Hindlimb muscle (tissue), 1 donor: ENCODE data around the gene AMER2. TPM values are rescaled to one million over a fixed set of nuclear protein-coding genes. Genes with fewer than 3 reads are reported as not detected.

Experiments
- DNase-seq: peaks from one replicate; pipeline ENCODE4 v3.0.0-alpha.2; 2013
- polyA plus RNA-seq: library from polyadenylated mRNA; unstranded; fragments of 120-200 nt; gene quantifications from one replicate; pipeline ENCODE4 v1.2.1, GENCODE V29; 2013; ENCODE audit not compliant: insufficient read length

The AMER2 gene
- polyA plus RNA-seq, 1 donor, result 0.04 TPM

DNA sequence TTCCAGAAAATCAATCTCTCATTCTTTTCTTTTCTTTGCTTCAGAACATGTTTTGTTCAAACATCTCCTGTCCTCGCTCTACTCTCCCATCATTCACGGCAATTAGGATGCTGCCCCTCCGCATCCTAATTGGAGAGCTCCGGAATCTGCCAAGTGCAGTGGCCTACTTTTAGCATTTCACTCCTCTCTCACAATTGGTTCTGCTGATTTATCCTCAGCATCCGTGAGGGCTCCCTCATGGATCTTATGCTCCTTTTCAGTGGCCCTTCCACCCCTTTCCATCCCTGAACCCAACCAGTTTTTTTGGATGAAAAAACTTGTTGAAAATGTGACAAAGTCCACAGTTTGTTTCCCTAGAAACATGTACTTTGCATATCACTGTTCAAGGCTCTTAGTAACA, 22.4 kb downstream of the AMER2 start:
- no peak for DNase-seq

DNA sequence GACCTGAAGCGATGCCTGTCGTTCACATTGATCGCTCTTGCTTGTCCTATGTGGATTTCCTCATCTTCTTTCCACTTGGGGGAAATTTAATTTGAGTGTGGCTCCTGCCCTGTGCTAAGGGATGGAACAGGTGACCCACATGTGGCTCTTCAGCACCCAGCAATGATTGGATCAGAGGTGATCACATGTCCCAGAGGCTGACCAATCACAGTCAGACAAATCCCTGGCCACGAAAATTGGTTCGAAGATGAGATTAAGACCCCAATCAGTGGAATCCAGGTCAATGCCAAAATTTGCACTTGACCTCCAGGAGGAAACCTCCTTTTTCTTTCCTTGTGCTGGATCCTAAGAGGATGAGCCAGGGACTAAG, 23.7 kb downstream of the AMER2 start:
- no peak for DNase-seq

DNA sequence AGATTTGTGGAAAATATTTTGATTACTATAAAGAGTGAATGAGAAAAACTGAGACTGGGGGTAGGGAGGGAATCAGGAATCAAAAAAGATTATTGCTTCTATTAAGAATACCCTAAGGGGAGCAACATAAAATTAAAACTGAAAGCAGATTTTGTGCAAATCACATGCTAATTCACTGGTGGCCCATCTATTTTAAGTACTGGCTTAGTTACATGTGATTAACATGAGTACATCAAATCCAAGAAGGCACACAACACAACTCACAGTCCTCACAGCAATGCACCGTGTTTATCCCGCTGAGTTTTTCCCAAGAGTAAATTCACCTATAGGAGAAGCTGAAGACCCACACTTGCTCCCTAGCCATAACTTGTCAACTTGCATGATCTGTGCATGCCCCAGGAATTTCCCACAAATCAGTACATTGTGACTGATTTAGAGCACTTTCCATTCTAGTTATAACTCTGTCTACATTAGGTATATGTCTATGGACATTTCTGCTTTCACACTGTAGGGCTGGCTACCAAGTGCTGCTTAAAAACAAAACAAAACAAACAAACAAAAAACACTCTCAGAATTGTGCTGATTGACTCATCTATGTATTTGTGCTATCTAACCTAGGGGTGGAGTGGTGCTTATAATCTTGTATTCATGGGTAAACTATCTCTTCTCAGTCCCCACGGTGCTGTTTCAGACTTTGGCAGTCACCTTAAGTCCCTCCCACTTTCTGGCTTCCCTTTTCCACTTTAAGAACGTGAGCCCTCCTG, 24.3 kb downstream of the AMER2 start:
- no peak for DNase-seq

DNA sequence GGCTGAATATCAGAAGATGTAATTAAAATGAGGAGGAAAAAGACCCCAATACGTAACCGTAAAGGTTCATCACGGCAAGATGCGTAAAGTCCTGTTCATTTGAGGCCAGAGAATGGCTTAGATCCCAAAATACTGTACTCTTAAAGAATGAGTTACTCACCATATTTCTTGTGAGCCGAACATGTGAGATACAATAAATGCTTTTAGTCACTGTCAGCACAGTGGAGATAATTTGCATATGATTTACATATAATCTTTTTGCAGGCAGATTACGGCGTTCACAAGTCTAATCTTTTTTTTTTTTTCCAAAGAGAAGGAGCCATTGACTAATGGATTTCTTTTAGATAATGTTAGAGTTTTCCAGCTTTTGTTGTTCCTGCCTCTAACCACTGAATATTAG, 28.4 kb downstream of the AMER2 start:
- no peak for DNase-seq

DNA sequence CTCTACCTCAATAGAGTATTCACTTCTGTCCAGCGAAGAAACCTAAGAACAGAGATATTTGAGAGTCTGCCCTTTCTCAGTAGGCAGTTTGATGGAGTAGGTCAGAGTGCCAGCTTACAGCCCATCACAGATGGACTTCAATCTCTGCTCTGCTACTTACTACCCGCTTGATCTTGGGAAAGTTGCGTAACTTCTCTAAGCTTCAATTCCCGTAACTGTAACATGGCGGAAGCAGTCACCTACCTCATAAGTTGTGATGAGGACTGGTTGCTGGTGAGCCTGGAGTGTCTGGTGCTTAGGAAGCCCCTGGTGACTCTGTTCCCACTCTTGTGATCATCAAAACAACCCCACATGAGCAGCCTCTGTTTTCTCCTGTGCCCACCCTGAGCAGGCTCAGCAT, 31.0 kb downstream of the AMER2 start:
- DNase-seq, result no peak

DNA sequence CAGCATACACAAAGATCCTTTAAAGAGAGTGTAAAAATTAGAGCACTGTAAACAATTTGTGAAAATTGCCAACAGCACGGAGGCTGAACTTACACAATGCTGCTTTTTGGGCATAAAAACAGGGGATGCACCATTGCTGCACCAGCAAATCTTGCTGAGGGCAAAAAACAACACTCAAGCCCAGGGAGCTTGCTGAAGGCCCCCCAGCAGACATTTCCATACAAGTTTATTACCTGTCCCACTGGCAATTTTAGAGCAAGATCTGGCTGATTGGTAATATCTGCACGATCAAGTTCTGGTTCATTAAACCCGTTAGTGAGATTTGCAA, 34.3 kb downstream of the AMER2 start:
- no peak for DNase-seq

DNA sequence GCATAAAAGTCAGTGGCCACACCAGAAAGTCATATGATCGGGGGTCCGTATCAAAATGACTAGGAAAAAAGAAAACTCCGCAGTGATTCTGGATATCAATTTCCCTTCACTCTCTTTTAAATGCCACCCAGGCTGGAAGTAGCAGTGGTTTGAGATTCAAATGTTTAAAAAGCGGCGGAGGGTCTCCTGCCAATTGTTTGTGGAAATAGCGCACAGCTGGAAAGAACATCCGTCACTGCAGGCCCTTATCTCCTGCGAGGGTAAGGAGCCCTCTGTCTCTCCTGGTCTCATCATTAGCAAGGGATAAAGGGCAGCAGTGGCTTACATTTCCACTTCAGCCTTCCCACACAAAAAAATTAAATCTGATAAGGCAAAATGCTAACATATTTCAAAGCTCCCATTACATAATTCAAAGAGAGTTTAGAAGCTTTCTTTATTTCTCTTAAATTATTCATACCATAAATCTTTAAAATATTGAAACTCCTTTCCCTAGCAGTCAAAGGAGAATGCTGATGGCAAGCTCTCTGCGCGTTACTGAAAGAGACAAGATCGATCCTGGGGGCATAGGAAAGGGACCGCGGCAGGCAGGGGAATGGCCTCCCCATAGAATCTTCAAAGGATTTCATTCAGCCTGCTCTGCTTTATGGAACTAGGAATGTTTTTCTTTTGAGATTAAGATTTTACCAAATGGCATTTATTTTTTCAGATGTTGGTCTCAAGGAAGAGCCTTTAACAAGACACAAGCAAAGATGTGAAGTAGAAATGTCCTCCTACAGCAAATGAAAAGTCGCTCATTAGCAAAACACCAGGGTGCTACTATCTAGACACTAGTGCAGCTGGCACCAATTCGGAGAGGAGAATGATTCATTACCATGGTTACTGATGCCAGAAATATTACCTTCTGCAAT, 35.0 kb downstream of the AMER2 start:
- DNase-seq, result no peak

DNA sequence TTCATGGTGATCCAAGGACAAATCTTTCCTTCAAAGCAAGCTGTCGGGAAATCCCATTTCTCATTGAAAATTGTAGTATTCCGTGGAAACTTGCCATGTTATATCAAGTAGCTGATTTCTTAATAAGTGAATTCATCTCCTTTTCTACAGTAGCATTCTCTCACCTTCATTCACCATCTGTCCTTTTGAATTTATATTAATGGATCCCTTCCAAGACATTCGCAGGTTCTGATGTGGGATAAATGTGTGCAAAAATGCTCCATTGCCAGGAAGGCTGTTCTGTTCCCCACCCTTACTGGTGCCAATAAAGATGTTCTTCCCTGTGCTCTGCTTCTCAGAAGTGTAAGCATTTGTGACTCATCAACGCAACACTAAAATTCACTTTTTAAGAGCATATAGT, 36.2 kb downstream of the AMER2 start:
- no peak for DNase-seq

DNA sequence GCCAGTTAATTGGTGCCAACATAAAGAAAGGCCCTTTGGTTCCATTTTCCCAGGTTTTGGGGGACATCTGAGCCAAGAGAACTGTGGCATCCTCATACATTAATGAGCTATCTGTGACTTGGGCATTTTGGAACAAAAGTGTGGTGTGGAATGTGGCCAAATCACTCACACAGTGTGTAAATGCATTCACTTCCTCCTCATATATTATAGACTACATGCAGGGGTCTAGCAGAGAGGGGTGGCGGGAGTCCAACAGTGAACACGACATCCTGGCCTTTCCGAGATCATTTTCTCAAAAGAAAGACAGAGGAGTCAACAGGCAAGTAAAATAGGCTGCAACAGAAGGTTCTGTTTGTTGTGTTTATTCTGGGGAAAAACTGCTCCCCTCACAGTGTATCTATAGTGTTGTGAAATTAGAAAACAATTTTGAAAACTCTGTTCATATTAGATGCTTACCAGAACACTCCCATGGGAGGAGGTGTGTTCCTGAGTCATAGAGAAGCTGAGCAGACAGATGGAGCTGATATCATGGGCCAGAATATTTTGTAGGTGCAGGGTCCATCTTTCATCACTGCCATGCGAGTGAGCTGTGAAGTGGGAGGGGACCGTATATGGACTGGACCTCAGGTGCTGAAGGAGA, 39.2 kb downstream of the AMER2 start:
- DNase-seq, result no peak

DNA sequence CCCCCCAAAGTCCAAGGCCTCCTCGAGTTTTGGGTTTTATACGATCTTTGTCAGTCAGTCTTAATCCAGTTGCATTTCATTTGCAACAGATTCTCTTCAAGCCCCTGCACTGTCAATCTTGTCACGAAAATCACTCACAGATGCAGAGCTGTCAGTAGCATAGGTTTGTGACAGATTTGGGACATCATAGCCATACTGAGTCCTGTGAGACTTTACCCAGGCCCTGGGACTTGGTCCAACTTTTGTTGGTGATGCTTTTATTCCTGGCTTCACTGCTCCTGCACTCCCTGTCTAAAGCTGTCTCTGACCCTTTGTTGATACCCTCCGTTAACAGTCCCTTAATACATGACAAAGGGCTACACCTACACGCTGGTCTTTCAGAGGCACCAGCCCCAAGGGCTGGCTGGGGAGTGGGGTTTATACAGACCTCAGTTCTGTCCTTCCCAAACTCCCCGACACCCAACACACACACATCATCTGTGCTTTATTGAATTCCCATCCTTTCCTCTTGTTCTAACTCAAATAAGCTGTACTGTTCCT, 40.1 kb downstream of the AMER2 start:
- DNase-seq, result no peak

DNA sequence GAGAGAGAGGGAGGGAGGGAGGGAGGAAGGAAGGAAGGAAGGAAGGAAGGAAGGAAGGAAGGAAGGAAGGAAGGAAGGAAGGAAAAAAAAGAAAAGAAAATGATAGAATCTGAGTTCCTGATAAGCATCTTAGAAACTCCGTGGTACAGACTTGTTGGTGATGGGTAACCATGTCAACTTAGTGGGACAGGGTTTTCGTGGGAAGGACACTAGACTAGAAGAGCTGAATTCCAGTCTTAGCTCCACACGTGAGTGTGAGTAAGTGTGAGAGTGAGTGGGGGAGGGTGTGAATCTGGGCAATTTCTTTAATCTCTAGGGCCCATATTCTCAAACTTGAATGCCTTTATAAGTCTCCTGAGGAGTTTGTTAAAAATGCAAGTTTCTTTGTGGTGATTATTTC, 41.1 kb downstream of the AMER2 start:
- no peak for DNase-seq

DNA sequence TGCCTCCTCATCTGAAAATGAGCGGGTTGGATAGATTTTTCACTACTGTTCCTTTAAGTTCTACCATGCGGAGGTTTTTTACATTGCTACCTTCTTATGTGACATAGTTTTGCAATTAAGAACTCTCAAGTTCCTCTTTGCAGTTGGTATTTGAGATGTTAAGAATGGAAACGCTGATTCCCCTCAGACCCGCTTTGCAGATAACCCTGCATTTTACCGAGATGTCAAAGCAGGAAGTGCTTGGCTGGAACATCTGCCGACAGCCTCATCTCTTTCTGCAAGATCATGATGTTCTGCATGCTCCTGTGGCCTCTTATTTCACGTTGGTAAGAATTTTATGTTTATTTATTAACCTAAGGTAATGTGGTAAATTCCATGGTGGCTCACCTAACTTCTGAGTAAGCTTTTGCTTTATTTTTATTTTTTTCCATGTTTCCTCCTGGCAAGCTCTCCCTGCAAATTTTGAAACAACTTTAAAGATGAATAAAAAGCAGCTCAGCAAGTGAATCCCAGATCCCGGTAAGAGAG, 53.6 kb downstream of the AMER2 start:
- no peak for DNase-seq

DNA sequence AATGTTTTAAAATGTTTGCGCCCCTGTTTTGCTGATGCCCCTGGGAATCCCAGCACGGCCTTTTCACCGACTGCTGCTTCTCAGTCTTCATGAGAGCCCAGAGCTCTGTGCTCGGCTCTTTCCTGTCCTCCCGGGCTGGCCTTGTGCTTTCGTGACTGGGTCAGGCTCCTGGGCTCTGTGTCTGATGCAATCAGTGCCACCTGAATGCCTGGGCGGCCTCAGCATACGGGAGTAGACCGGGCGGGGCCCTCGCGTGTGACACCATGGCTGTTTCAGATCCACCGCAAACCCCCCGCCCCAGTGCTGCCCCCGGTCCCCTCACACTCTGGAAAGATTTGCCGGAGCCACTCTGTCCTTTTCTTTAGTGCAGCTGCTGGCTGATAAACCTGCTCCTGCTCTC, 54.8 kb downstream of the AMER2 start:
- no peak for DNase-seq

DNA sequence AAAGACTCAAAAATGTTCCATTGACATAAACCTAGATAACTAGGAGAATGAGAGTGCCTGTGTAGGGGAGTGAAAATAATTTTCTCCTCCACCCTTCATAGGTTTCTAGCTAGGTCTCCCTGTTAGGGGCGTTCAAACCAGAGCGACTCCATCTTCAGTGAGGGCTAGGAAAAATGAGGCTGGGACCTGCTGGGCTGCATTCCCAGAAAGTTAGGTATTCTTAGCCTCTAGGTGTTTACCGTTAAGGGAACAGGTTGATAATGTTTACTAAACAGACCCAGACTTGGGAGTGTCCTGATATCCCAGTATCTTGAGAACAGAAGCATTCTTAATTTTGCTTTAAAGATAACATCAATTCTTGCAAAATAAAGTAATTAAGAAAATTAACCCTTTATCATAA, 56.0 kb downstream of the AMER2 start:
- DNase-seq, result no peak

DNA sequence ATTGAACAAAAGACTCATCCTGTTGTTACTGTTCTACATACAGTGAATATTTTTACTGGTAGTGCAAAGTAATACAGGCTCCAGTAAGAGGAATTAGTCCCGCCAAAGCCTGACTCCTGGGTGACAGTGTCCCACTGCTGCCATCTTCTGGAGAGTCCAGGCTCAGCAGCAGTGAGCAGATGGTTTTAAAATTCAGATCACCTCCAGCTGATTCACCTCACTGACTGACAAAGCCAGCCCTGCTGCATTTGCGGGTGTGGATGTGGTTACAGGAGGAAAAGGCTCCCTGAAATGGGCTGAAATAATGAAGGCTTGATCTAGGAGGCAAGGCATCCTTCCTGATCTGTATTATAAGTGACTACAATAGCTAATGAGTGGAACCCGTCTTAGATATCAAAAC, 57.9 kb downstream of the AMER2 start:
- peak; percentile 84 for DNase-seq

DNA sequence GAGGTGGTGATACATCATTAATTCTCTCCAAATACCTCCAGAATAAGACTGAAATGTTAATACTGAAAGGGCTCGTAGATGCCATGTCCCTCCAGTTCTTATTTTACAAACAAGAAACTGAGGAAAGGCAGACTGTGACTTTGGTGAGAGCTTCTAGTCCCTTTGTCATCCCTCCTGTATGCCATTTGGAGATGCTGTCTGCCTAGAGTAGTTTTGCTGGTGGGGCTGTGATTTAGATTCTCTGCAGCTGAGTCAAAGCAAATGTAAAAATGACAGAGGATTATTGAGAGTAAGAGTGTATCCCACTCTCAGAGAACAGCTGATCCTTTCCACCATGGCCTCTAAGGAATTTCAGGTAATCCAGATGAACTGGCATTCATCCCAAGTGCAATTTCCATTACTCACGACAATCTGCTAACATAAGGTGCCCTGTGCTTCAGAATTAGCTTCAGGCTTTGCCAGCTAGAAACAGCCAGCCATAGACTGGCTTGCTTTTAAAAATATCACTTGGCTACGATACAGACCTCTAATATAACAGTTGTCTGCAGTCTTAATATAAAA, 59.3 kb downstream of the AMER2 start:
- DNase-seq, result no peak

Other genes starting within 250 kb of the AMER2 start
- 0.39 TPM for gene PABPC3, start 76.2 kb downstream of the AMER2 start, polyA plus RNA-seq
- gene MTMR6, start 115.2 kb upstream of the AMER2 start, polyA plus RNA-seq, result 9.7 TPM
- gene NUP58, start 129.3 kb upstream of the AMER2 start, polyA plus RNA-seq, result 38.6 TPM
- 1.6 TPM for gene ATP8A2, start 199.7 kb upstream of the AMER2 start, polyA plus RNA-seq